Neural progenitor cell (in vitro differentiated cells): Measurements from ENCODE around the gene ANAPC4.

Experiments
- CTCF ChIP-seq: fragments of 200-600 bp; sonication (generic); IDR thresholded peaks from 2 replicates; pipeline ENCODE4 v1.5.1; 2017; ENCODE audit warnings: antibody characterized with exemption, mild to moderate bottlenecking
- EZH2 ChIP-seq: fragments of 200-600 bp; sonication (generic); IDR thresholded peaks from 2 replicates; pipeline ENCODE4 v1.6.1; 2017; ENCODE audit warnings: antibody characterized with exemption, mild to moderate bottlenecking, moderate library complexity

GRCh38 chr4:25330905-25331808, 45.9 kb upstream of the ANAPC4 start:
- TF ChIP-seq EZH2 = no peak
- TF ChIP-seq CTCF = no peak
